ENCODE measurements around the gene CTNNA2. TPM values are rescaled to one million over a fixed set of nuclear protein-coding genes. Genes with fewer than 3 reads are reported as not detected.

CTNNA2 gene
- total RNA-seq, 4 donors from 2014 or later = 0.88 to 14.9 (median 2.3) TPM; not detected in 1

DNA sequence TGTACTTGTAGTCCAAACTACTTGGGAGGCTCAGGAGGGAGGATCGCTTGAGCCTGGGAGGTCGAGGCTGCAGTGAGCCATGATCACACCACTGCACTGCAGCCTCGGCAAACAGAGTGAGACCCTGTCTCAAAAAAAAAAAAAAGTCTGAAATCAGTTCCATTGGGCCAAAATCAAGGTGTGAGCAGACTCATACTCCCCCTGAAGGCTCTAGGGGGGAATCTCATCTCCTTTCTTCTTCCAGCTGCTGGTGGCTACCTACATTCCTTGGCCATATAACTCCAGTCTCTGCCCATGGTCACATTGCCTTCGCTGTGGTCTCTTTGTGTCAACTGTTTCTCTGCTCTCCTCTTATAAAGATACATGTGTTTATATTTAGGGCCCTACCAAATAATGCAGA lies 557.7 kb downstream of the CTNNA2 start:
- intact Hi-C loops (cut with DNase I; ENCODE audit: low total_unique reads) = no loop called here
- H3K4me3 ChIP-seq = no peak overlapping the region
- no peak for DNase-seq
- no peaks in the 10 kb centered on the region for H3K4me1 ChIP-seq
- TF ChIP-seq, protein P1, sequence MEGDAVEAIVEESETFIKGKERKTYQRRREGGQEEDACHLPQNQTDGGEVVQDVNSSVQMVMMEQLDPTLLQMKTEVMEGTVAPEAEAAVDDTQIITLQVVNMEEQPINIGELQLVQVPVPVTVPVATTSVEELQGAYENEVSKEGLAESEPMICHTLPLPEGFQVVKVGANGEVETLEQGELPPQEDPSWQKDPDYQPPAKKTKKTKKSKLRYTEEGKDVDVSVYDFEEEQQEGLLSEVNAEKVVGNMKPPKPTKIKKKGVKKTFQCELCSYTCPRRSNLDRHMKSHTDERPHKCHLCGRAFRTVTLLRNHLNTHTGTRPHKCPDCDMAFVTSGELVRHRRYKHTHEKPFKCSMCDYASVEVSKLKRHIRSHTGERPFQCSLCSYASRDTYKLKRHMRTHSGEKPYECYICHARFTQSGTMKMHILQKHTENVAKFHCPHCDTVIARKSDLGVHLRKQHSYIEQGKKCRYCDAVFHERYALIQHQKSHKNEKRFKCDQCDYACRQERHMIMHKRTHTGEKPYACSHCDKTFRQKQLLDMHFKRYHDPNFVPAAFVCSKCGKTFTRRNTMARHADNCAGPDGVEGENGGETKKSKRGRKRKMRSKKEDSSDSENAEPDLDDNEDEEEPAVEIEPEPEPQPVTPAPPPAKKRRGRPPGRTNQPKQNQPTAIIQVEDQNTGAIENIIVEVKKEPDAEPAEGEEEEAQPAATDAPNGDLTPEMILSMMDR (IDR thresholded peaks at IDR 0.05) = no peak
- no peak for TF ChIP-seq POLR2A (IDR thresholded peaks at IDR 0.05)
- H3K27me3 ChIP-seq = no peaks in the 10 kb centered on the region
- no peak overlapping the region for H3K27ac ChIP-seq
- no peaks in the 10 kb centered on the region for H3K9me3 ChIP-seq
- no peaks in the 10 kb centered on the region for H3K36me3 ChIP-seq

DNA sequence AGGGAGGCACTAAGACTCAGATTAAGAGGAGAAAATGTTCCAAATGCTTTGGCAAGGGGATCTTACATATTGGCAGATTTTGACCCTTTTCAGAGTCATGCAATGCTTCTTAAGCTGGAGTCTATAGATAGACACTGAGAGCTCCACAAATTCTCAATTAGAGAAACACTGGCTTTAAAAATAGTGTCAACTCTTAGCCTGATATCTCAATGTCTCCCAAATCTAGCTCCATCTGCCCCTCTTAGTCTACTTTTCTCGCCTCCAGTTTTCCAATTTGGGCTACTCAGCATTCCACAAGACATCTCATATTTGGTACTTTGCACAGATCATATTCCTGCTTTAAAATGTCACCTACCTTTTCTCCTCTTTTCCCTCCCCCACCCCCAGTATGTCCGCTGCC lies 559.1 kb downstream of the CTNNA2 start:
- TF ChIP-seq, protein P1 (IDR thresholded peaks at IDR 0.05) = no peak
- TF ChIP-seq POLR2A (IDR thresholded peaks at IDR 0.05) = no peak
- Histone ChIP-seq H3K4me1 (no peaks in the 10 kb centered on the region), H3K4me3 (no peak overlapping the region), H3K36me3 (no peaks in the 10 kb centered on the region), H3K27me3 (no peaks in the 10 kb centered on the region), H3K9me3 (no peaks in the 10 kb centered on the region), H3K27ac (no peak overlapping the region)
- DNase-seq = no peak
- intact Hi-C loops (cut with DNase I; ENCODE audit: low total_unique reads) = no loop called here

DNA sequence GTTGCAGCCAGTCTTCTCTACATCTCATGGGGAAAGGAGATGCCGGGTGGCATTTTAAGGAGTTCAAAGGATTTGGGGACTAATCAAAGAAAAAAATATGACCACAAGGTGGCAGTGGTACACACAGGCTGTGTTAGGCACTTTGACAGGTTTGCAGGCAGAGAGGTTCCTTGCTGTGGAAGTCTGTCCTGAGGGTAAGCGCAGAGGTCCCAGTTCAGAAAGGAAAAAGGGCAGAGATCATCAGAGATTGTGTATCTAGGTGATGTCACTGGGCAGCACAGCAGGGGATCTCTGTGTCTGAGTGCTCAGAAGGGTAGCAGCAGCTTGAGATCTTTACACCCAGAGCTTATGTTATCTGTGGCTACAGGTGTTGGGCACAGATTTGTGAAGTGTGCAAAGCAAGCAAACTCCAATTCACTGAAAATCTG lies 560.3 kb downstream of the CTNNA2 start:
- intact Hi-C loops (cut with DNase I; ENCODE audit: low total_unique reads) = no loop called here
- H3K9me3 ChIP-seq = no peaks in the 10 kb centered on the region
- H3K4me1 ChIP-seq = no peaks in the 10 kb centered on the region
- TF ChIP-seq, protein P1 (IDR thresholded peaks at IDR 0.05) = peak; percentile 26 to 43 (median 37)
- no peak for TF ChIP-seq POLR2A (IDR thresholded peaks at IDR 0.05)
- H3K27me3 ChIP-seq = no peaks in the 10 kb centered on the region
- no peak for DNase-seq
- H3K4me3 ChIP-seq = no peak overlapping the region
- no peak overlapping the region for H3K27ac ChIP-seq
- no peaks in the 10 kb centered on the region for H3K36me3 ChIP-seq

DNA sequence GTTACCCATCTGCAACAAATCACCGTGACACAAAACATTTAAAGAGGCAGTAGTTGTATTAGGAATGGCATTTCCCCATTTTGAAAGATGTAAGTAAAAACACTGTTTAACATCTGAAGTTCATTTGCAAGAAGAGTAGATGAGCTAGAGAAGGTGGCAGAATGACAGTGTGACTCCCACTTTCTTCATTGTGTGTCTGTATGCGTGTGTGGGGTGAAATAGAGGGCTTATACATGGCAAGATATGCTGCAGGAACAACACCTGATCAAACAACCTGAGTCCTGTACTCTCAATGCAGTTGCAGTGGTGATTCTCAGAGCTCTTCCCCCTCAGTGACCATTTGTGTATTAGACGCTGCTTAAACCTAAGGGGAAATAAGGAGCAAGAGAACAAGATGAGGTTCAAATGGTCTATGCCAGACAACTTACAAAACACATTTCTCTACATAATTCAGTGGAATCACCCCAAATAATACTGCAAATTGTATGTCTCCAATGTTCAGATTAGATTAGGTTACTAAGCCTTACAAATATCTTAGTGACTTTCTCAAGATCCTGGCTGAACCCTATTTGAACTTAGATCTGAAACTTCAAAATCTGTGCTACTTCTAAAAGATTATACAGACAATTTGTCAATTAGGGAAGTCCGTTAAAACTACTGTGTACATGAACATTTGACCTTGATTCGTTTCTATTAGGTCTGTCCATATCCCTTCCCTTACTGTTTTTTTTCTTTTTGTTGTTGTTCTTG lies 561.6 kb downstream of the CTNNA2 start:
- Histone ChIP-seq H3K27ac (no peak overlapping the region), H3K36me3 (no peaks in the 10 kb centered on the region), H3K27me3 (no peaks in the 10 kb centered on the region), H3K4me1 (no peaks in the 10 kb centered on the region), H3K9me3 (no peaks in the 10 kb centered on the region), H3K4me3 (no peak overlapping the region)
- DNase-seq = no peak
- intact Hi-C loops (cut with DNase I; ENCODE audit: low total_unique reads) = no loop called here
- TF ChIP-seq, protein P1 (IDR thresholded peaks at IDR 0.05) = no peak
- TF ChIP-seq POLR2A (IDR thresholded peaks at IDR 0.05) = no peak

DNA sequence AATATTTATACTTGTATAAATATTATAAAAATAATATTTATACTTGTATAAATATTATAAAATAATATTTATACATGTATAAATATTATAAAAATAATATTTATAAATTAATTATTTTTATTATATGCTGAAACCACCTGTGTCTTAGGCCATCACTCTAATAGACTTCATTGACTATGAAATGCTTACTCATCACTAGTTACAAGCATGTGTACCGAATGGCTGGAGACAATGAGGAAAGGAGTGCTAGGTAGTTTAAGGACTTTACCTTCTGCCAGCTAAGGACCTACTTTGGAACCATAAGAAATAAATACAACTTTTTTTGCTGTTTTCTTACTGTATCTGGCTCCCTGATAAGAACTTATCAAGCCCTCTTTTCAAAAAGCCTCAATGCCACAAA lies 562.9 kb downstream of the CTNNA2 start:
- TF ChIP-seq, protein P1 (IDR thresholded peaks at IDR 0.05) = no peak
- no peak for TF ChIP-seq POLR2A (IDR thresholded peaks at IDR 0.05)
- H3K4me1 ChIP-seq = no peaks in the 10 kb centered on the region
- H3K4me3 ChIP-seq = no peak overlapping the region
- intact Hi-C loops (cut with DNase I; ENCODE audit: low total_unique reads) = no loop called here
- H3K27ac ChIP-seq = no peak overlapping the region
- H3K9me3 ChIP-seq = no peaks in the 10 kb centered on the region
- no peaks in the 10 kb centered on the region for H3K27me3 ChIP-seq
- DNase-seq = no peak
- H3K36me3 ChIP-seq = no peaks in the 10 kb centered on the region

Measured in uterus (tissue), 4 donors.